PFSK-1 (cell line): ENCODE measurements around the gene DOCK1.

Experiments used
- FOXP2 ChIP-seq: optimal IDR thresholded peaks from 2 replicates; pipeline ENCODE3; 2011; ENCODE audit warnings: borderline replicate concordance, control low read depth, inconsistent platforms; ENCODE audit not compliant: insufficient read depth; ENCODE audit errors: extremely low read length, extremely low read depth
- TF ChIP-seq, protein P1 (sequence below), 2 experiments: IDR thresholded peaks; 2 replicates each; pipeline versions ENCODE4 v1.6.1 to v1.8.0; 2011 to 2012; ENCODE audit warnings: low read depth in 2 of 2, low read length in 2 of 2, control low read depth in 1 of 2, inconsistent platforms in 1 of 2, mild to moderate bottlenecking in 1 of 2, moderate library complexity in 1 of 2; ENCODE audit not compliant: insufficient read depth in 1 of 2

GRCh38 chr10:127055263-127055662, 150.0 kb downstream of the DOCK1 start:
- TF ChIP-seq FOXP2: no peak
- TF ChIP-seq, protein P1, sequence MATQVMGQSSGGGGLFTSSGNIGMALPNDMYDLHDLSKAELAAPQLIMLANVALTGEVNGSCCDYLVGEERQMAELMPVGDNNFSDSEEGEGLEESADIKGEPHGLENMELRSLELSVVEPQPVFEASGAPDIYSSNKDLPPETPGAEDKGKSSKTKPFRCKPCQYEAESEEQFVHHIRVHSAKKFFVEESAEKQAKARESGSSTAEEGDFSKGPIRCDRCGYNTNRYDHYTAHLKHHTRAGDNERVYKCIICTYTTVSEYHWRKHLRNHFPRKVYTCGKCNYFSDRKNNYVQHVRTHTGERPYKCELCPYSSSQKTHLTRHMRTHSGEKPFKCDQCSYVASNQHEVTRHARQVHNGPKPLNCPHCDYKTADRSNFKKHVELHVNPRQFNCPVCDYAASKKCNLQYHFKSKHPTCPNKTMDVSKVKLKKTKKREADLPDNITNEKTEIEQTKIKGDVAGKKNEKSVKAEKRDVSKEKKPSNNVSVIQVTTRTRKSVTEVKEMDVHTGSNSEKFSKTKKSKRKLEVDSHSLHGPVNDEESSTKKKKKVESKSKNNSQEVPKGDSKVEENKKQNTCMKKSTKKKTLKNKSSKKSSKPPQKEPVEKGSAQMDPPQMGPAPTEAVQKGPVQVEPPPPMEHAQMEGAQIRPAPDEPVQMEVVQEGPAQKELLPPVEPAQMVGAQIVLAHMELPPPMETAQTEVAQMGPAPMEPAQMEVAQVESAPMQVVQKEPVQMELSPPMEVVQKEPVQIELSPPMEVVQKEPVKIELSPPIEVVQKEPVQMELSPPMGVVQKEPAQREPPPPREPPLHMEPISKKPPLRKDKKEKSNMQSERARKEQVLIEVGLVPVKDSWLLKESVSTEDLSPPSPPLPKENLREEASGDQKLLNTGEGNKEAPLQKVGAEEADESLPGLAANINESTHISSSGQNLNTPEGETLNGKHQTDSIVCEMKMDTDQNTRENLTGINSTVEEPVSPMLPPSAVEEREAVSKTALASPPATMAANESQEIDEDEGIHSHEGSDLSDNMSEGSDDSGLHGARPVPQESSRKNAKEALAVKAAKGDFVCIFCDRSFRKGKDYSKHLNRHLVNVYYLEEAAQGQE (IDR thresholded peaks at IDR 0.05; ENCODE audit: insufficient read depth in 1 of 2, low read depth in 2 of 2, low read length in 2 of 2): no peak
